T-cell (primary cell): ENCODE data around the gene ZKSCAN4. TPM values are rescaled to one million over a fixed set of nuclear protein-coding genes. Genes with fewer than 3 reads are reported as not detected.

ENCODE experiments used
- ATAC-seq, 4 experiments: fragments of 200-7000 bp in 3 of 4; fragments of 150-1000 bp in 1 of 4; cut with Tn5 transposase; replicated peaks in 1 of 4; 1 replicate in 3 of 4; 2 replicates in 1 of 4; pipeline ENCODE4 v1.10.0; 2021; ENCODE audit warnings: moderate library complexity in 3 of 4, mild to moderate bottlenecking in 2 of 4, moderate number of reproducible peaks in 1 of 4
- CTCF ChIA-PET, 2 donors: fragments of 300-600 bp; sonication (Branson Sonifier 250); formaldehyde crosslinking; loops; one replicate each; lab custom pipeline; 2022; ENCODE audit warnings: antibody characterized with exemption in 2 of 2; lab: Charles Lee
- POLR2A ChIA-PET, 2 donors: fragments of 300-600 bp; sonication (Branson Sonifier 250); formaldehyde crosslinking; loops; one replicate each; lab custom pipeline; 2022; ENCODE audit warnings: antibody characterized with exemption in 2 of 2; lab: Charles Lee
- DNase-seq, 35 experiments: peaks; one replicate each; pipeline versions ENCODE4 v3.0.0 to v3.0.0-alpha.2; 2013 to 2023
- H3K27ac ChIP-seq: one replicate; pipeline ENCODE4 v1.5.1; 2013; ENCODE audit warnings: low read length
- H3K27me3 ChIP-seq, 2 experiments: replicated peaks in 1 of 2; 1 replicate in 1 of 2; 2 replicates in 1 of 2; pipeline versions ENCODE4 v1.6.1 to v1.7.0; 2013; ENCODE audit warnings: low read length in 1 of 2, mixed read lengths in 1 of 2; ENCODE audit not compliant: control insufficient read depth in 2 of 2, insufficient read depth in 2 of 2; ENCODE audit errors: extremely low read depth in 1 of 2
- H3K36me3 ChIP-seq, 2 donors: 1 replicate in 1 of 2; 2 replicates in 1 of 2; pipeline versions ENCODE4 v1.6.1 to v1.7.0; 2013; ENCODE audit warnings: low read length in 1 of 2; ENCODE audit not compliant: control insufficient read depth in 2 of 2, insufficient read depth in 1 of 2; ENCODE audit errors: extremely low read depth in 1 of 2
- H3K4me1 ChIP-seq, 2 experiments: 1 replicate in 1 of 2; 2 replicates in 1 of 2; pipeline versions ENCODE4 v1.6.1 to v1.7.0; 2013; ENCODE audit warnings: low read length in 2 of 2, mixed read lengths in 1 of 2; ENCODE audit not compliant: insufficient read depth in 2 of 2, control insufficient read depth in 1 of 2; ENCODE audit errors: extremely low read depth in 1 of 2
- H3K4me3 ChIP-seq, 2 donors: 1 replicate in 1 of 2; 2 replicates in 1 of 2; pipeline versions ENCODE4 v1.5.1 to v1.7.0; 2013; ENCODE audit warnings: mild to moderate bottlenecking in 2 of 2, low read length in 1 of 2, moderate library complexity in 1 of 2; ENCODE audit not compliant: control insufficient read depth in 1 of 2; ENCODE audit errors: extremely low read depth in 1 of 2
- H3K9me3 ChIP-seq: 2 replicates; pipeline ENCODE4 v1.7.0; 2013
- H3K27ac Mint-ChIP-seq, 2 donors: one replicate each; pipeline ENCODE4 v1.8.0; 2020 to 2021; ENCODE audit warnings: mild to moderate bottlenecking in 2 of 2, mixed read lengths in 2 of 2
- H3K27me3 Mint-ChIP-seq, 2 donors: one replicate each; pipeline ENCODE4 v1.8.0; 2021 to 2022; ENCODE audit warnings: mixed read lengths in 2 of 2
- H3K36me3 Mint-ChIP-seq: one replicate; pipeline ENCODE4 v1.8.0; 2021; ENCODE audit warnings: mixed read lengths
- H3K4me1 Mint-ChIP-seq, 3 donors: one replicate each; pipeline ENCODE4 v1.8.0; 2020 to 2022; ENCODE audit warnings: mixed read lengths in 3 of 3, mild to moderate bottlenecking in 1 of 3
- H3K4me3 Mint-ChIP-seq, 3 donors: one replicate each; pipeline ENCODE4 v1.8.0; 2020 to 2022; ENCODE audit warnings: mild to moderate bottlenecking in 3 of 3, mixed read lengths in 3 of 3, moderate library complexity in 3 of 3
- H3K9me3 Mint-ChIP-seq, 3 donors: one replicate each; pipeline ENCODE4 v1.8.0; 2020 to 2022; ENCODE audit warnings: mixed read lengths in 3 of 3
- WGBS: methylation state at CpG from one replicate; pipeline ENCODE4 v1.1.5; 2013; ENCODE audit warnings: missing lambda C conversion rate; ENCODE audit not compliant: insufficient coverage; 5-methylcytosine and 5-hydroxymethylcytosine counted together
- total RNA-seq, 35 experiments: library from RNA in 6 of 35; stranded (reverse) in 6 of 35; fragments of 120-200 nt in 1 of 35; gene quantifications; one replicate each; pipeline versions ENCODE4 v1.2.1 to v1.2.4 and lab custom pipeline; 2013 to 2026

Gene ZKSCAN4
- total RNA-seq, 5 donors from 2014 or later (not counting 1 experiment from before 2014, with no cell fraction given), result 2.9 to 12.4 (median 10.1) TPM

DNA sequence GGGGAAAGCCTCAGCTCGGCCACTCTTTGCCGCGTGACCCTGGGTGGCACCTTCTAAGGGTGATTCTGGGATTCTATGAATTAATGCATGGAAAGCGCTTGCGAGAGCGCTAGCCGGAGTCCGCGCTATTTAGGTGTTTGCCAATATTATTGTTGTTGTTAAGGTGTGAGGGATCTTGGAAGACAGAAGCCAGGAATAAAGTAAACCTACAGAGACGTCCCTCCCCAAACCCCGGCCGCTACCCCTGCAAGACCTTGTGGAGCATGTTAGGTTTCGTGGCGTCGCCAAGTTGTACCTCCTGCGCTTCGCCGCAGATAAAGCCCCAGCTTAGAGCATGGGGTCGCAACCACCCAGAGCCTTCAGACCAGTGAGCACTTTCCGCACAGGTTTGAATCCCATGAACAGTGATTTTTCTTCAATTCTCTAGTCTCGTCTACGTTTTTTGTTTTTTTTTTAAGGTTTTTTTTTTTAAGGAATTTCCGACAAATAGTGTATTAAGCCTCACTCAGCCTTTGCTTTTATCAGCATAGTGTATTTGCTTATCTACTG lies 43.9 kb downstream of the ZKSCAN4 start:
- Mint-ChIP-seq H3K9me3 (peaks cover 9 to 32% (median 17%) of the 10 kb centered on the region in 3 donors), H3K36me3 (no peaks in the 10 kb centered on the region), H3K27ac (no peak overlapping the region), H3K4me1 (peaks cover 25 to 29% (median 27%) of the 10 kb centered on the region in 3 donors), H3K27me3 (peaks cover 79 to 82% of the 10 kb centered on the region in 2 donors), H3K4me3 (no peak overlapping the region)
- DNase-seq (no peak), ATAC-seq (no peak)
- H3K27ac ChIP-seq, result no peak overlapping the region
- WGBS, result 9% methylated on average over 13 of the region's 23 CpGs
- peaks cover 2 to 26% of the 10 kb centered on the region in 2 experiments for H3K4me1 ChIP-seq
- H3K9me3 ChIP-seq, result peaks cover 5% of the 10 kb centered on the region
- ChIA-PET CTCF (no interaction called here), POLR2A (no interaction called here)
- H3K27me3 ChIP-seq, result peaks cover 42 to 48% of the 10 kb centered on the region in 2 experiments
- H3K4me3 ChIP-seq, result peak overlapping the region in 1 of 2 donors; percentile 53
- no peaks in the 10 kb centered on the region for H3K36me3 ChIP-seq

DNA sequence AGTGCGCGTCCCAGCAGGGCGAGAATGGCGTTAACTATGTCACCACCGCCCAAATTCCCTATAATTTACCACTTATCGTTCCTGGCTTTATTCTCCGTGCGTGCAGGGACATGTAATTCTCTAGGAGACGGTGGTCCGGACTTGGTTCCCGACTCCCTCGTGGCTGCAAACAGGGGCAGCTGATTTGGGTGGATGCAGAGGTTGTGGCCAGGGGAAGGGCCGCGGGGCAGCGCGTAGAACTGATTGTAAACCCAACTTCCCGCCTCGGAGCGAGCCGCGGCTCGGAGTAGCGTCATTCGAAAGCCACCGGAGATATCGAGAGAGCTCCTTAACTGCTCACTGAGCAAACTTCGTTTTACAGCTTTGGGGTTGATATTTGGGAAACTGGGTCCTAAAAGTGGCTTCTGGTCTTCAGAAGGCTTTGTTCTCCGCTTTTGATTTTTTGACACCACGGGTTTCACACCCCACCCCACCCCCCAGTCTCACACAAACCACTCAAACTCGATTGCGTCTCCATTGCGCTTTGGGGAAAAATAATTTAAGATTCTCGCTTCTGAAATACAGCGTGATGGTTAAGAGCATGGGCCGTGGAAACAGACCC lies 44.5 kb downstream of the ZKSCAN4 start:
- H3K36me3 ChIP-seq, result no peaks in the 10 kb centered on the region
- H3K4me3 ChIP-seq, result peak overlapping the region in 1 of 2 donors; percentile 53
- H3K27me3 ChIP-seq, result peaks cover 37 to 46% of the 10 kb centered on the region in 2 experiments
- DNase-seq (peak in 3 of 35 experiments; percentile 6 to 35 (median 7)), ATAC-seq (peak in 2 of 4 experiments; percentile 35 to 51)
- Mint-ChIP-seq H3K4me1 (peaks cover 24 to 26% (median 24%) of the 10 kb centered on the region in 3 donors), H3K4me3 (peak overlapping the region; percentile 10 to 66 (median 59)), H3K27me3 (peaks cover 74 to 77% of the 10 kb centered on the region in 2 donors), H3K36me3 (no peaks in the 10 kb centered on the region), H3K27ac (peak overlapping the region in 1 of 2 donors; percentile 62), H3K9me3 (peaks cover 9 to 35% (median 17%) of the 10 kb centered on the region in 3 donors)
- WGBS, result 0% methylated on average over 13 of the region's 35 CpGs
- H3K4me1 ChIP-seq, result peaks cover 0 to 22% of the 10 kb centered on the region in 2 experiments
- POLR2A ChIA-PET, result no interaction called here
- CTCF ChIA-PET, result no interaction called here
- no peak overlapping the region for H3K27ac ChIP-seq
- peaks cover 2% of the 10 kb centered on the region for H3K9me3 ChIP-seq

DNA sequence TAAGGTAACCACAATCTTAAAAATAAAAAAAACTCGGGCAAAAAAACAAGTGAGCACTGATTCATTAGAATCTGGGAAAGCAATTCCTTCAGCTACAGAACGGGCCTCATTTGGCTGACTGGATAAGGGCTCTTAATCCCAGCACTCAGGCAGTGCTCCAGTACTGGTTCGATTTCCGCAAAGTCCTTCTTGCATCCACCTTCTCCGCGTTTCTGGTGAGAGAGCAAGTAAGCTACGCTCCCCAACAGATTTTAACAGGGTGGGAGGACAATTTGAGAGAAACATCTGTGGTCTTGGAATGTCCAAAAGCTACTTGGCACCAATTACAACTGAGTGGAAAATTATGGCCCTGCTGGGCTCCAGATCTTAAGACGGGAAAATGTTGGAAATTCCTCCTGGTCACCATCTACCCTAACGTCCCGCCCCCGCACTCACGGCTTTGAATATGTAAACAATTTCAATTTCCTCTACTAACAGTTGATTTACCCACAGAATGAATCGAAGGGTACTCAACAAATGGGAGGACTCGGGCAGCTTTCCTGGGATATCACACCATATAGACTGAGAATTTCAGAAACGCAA lies 45.0 kb downstream of the ZKSCAN4 start:
- 8% methylated on average over 12 of the region's 15 CpGs for WGBS
- H3K27ac Mint-ChIP-seq, result no peak overlapping the region
- POLR2A ChIA-PET, result no interaction called here
- peak overlapping the region in 2 of 3 donors; percentile 59 to 66 for H3K4me3 Mint-ChIP-seq
- Histone ChIP-seq H3K4me3 (peak overlapping the region in 1 of 2 donors; percentile 53), H3K36me3 (no peaks in the 10 kb centered on the region), H3K27ac (no peak overlapping the region), H3K27me3 (peaks cover 34 to 40% of the 10 kb centered on the region in 2 experiments), H3K4me1 (peaks cover 0 to 16% of the 10 kb centered on the region in 2 experiments), H3K9me3 (peaks cover 2% of the 10 kb centered on the region)
- no peaks in the 10 kb centered on the region for H3K36me3 Mint-ChIP-seq
- ATAC-seq (no peak), DNase-seq (no peak)
- CTCF ChIA-PET, result interaction anchor here in 1 of 2 donors (0.6 kb wide), 1 partner anchor 82 kb away, joined by 3 read pairs; no protein-coding TSS in a partner anchor
- H3K27me3 Mint-ChIP-seq, result peaks cover 68 to 74% of the 10 kb centered on the region in 2 donors
- H3K9me3 Mint-ChIP-seq, result peaks cover 9 to 35% (median 20%) of the 10 kb centered on the region in 3 donors
- H3K4me1 Mint-ChIP-seq, result peaks cover 22 to 26% (median 24%) of the 10 kb centered on the region in 3 donors

DNA sequence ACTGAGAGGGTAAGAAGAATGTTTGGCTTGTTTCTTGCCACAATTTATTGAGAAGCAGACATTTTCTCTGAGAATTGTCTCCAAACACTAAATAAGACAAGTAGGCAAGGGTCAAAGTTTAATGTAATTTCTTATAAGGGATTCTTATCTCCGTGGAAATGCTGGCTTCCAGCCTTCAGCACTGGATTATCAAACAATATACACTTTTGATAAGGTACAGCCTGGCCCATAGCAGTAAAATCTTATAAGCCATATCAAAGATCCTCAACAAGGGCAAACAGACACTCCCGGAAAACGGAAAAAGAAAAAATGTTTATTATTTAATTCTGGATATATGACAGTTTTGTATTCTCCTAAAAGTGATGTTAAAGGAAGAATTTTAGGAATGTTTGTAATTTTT lies 45.5 kb downstream of the ZKSCAN4 start:
- Histone ChIP-seq H3K27ac (no peak overlapping the region), H3K9me3 (peaks cover 2% of the 10 kb centered on the region), H3K27me3 (peaks cover 33 to 35% of the 10 kb centered on the region in 2 experiments), H3K4me3 (no peak overlapping the region), H3K36me3 (no peaks in the 10 kb centered on the region), H3K4me1 (peaks cover 0 to 13% of the 10 kb centered on the region in 2 experiments)
- ATAC-seq (no peak), DNase-seq (no peak)
- H3K27ac Mint-ChIP-seq, result no peak overlapping the region
- no CpG with 5 or more reads among the region's 3 CpGs for WGBS
- ChIA-PET POLR2A (no interaction called here), CTCF (interaction anchor here in 1 of 2 donors (0.6 kb wide), 1 partner anchor 82 kb away, joined by 3 read pairs; no protein-coding TSS in a partner anchor)
- peaks cover 9 to 35% (median 20%) of the 10 kb centered on the region in 3 donors for H3K9me3 Mint-ChIP-seq
- peaks cover 63 to 69% of the 10 kb centered on the region in 2 donors for H3K27me3 Mint-ChIP-seq
- peaks cover 20 to 25% (median 20%) of the 10 kb centered on the region in 3 donors for H3K4me1 Mint-ChIP-seq
- H3K36me3 Mint-ChIP-seq, result no peaks in the 10 kb centered on the region
- H3K4me3 Mint-ChIP-seq, result no peak overlapping the region

DNA sequence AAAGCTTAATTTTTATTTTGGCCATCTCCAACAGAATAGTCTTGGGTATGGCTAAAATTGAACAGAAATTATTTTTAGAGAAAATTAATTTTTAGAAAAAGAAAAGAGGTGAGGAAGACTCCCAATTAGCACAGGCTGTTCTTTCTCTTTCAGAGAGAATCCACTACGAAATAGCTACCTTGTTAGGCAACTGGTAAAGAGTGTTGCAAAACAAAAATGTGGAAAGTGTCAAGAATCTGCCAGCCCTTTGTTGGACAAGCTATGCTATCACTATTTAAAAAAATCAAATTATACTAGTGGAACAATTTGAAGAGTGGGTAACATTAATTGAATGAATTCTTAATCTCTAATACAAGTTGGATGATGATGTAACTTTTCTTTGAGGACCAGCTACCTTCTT lies 46.2 kb downstream of the ZKSCAN4 start:
- Mint-ChIP-seq H3K36me3 (no peaks in the 10 kb centered on the region), H3K27me3 (peaks cover 62 to 68% of the 10 kb centered on the region in 2 donors), H3K27ac (no peak overlapping the region), H3K4me1 (peaks cover 19 to 24% (median 20%) of the 10 kb centered on the region in 3 donors), H3K9me3 (peaks cover 9 to 35% (median 20%) of the 10 kb centered on the region in 3 donors), H3K4me3 (no peak overlapping the region)
- no peak overlapping the region for H3K4me3 ChIP-seq
- WGBS, result no CpG with 5 or more reads among the region's 1 CpG
- peaks cover 2% of the 10 kb centered on the region for H3K9me3 ChIP-seq
- no peaks in the 10 kb centered on the region for H3K36me3 ChIP-seq
- H3K27me3 ChIP-seq, result peaks cover 29 to 30% of the 10 kb centered on the region in 2 experiments
- no peak overlapping the region for H3K27ac ChIP-seq
- ChIA-PET CTCF (interaction anchor here in 1 of 2 donors (1.0 kb wide), 1 partner anchor 14 kb away, joined by 3 read pairs; no protein-coding TSS in a partner anchor), POLR2A (interaction anchor here (0.5 to 0.7 kb wide), 2 partner anchors 17 to 59 kb away, joined by 3 to 4 read pairs; no protein-coding TSS in a partner anchor)
- DNase-seq (no peak), ATAC-seq (no peak)
- H3K4me1 ChIP-seq, result peaks cover 0 to 13% of the 10 kb centered on the region in 2 experiments

DNA sequence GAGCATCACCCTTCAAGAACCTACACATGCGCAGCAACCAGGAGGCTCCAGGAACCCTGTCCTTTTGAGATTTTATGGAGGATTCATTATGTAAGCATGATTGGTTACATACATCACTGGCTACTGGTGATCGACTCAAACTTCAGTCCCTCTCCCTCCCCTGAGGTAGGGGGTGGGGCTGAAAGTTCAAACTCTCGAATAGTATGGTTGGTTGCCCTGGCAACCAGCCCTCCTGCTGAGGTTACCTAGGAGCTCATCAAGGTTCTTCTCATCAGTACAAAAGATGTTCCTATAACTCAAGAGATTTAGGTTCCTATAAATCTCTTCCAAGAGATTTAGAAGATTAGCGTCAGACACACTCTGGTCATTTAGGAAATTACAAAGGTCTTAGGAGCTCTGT lies 48.9 kb downstream of the ZKSCAN4 start:
- ATAC-seq, result no peak
- Mint-ChIP-seq H3K27ac (no peak overlapping the region), H3K4me3 (no peak overlapping the region), H3K9me3 (peaks cover 16 to 58% (median 26%) of the 10 kb centered on the region in 3 donors), H3K36me3 (peaks cover 10% of the 10 kb centered on the region), H3K27me3 (peaks cover 61 to 70% of the 10 kb centered on the region in 2 donors), H3K4me1 (peaks cover 17 to 21% (median 19%) of the 10 kb centered on the region in 3 donors)
- no peaks in the 10 kb centered on the region for H3K9me3 ChIP-seq
- ChIA-PET POLR2A (no interaction called here), CTCF (no interaction called here)
- H3K36me3 ChIP-seq, result no peaks in the 10 kb centered on the region
- no peak overlapping the region for H3K4me3 ChIP-seq
- peaks cover 17 to 26% of the 10 kb centered on the region in 2 experiments for H3K27me3 ChIP-seq
- no CpG with 5 or more reads among the region's 4 CpGs for WGBS
- DNase-seq, result no peak
- peaks cover 0 to 12% of the 10 kb centered on the region in 2 experiments for H3K4me1 ChIP-seq
- H3K27ac ChIP-seq, result no peak overlapping the region
